Measurements from ENCODE around the gene ODF2. TPM values are rescaled to one million over a fixed set of nuclear protein-coding genes. Genes with fewer than 3 reads are reported as not detected.

The ODF2 gene
- total RNA-seq, 1 experiment from 2014 or later, result 80.6 TPM

- intact Hi-C loops (cut with micrococcal nuclease; ENCODE audit: unreplicated experiment), result no loop called here
- peak; percentile 26 for DNase-seq (ENCODE audit: low spot score)
- BruUV-seq (replicated peaks), result no TSS peak
- TF ChIP-seq CTCF (conservative IDR thresholded peaks at IDR 0.05; ENCODE audit: low read depth, low read length) (no peak), EZH2 (IDR thresholded peaks at IDR 0.05; ENCODE audit: borderline replicate concordance, low read depth, low read length, poor library complexity, severe bottlenecking) (no peak)
- Histone ChIP-seq H3K4me3 (ENCODE audit: low read depth, low read length, poor library complexity, severe bottlenecking) (no peak overlapping the region), H3K27ac (ENCODE audit: low read depth, low read length, poor library complexity, severe bottlenecking) (no peak overlapping the region), H3K9me3 (ENCODE audit: low read depth, low read length, poor library complexity, severe bottlenecking) (no peaks in the 10 kb centered on the region), H3K36me3 (ENCODE audit: insufficient read depth, low read length, poor library complexity, severe bottlenecking) (peaks cover 72% of the 10 kb centered on the region), H3K27me3 (replicated peaks; ENCODE audit: insufficient read depth, low read depth, low read length, poor library complexity) (no peaks in the 10 kb centered on the region), H3K4me1 (ENCODE audit: insufficient read depth, low read length, poor library complexity, severe bottlenecking) (no peaks in the 10 kb centered on the region)
- ChIA-PET CTCF (no interaction called here), POLR2A (ENCODE audit: low non-redundant PET) (no interaction called here)
Measured at GRCh38 chr9:128494108-128494745, 38.4 kb downstream of the ODF2 start.

GRCh38 chr9:128494746-128495129, 38.9 kb downstream of the ODF2 start:
- no peaks in the 10 kb centered on the region for H3K9me3 ChIP-seq (ENCODE audit: low read depth, low read length, poor library complexity, severe bottlenecking)
- no peaks in the 10 kb centered on the region for H3K4me1 ChIP-seq (ENCODE audit: insufficient read depth, low read length, poor library complexity, severe bottlenecking)
- peaks cover 71% of the 10 kb centered on the region for H3K36me3 ChIP-seq (ENCODE audit: insufficient read depth, low read length, poor library complexity, severe bottlenecking)
- no TSS peak for BruUV-seq (replicated peaks)
- H3K27ac ChIP-seq (ENCODE audit: low read depth, low read length, poor library complexity, severe bottlenecking), result no peak overlapping the region
- H3K27me3 ChIP-seq (replicated peaks; ENCODE audit: insufficient read depth, low read depth, low read length, poor library complexity), result no peaks in the 10 kb centered on the region
- CTCF ChIA-PET, result no interaction called here
- no peak for TF ChIP-seq CTCF (conservative IDR thresholded peaks at IDR 0.05; ENCODE audit: low read depth, low read length)
- no peak for TF ChIP-seq EZH2 (IDR thresholded peaks at IDR 0.05; ENCODE audit: borderline replicate concordance, low read depth, low read length, poor library complexity, severe bottlenecking)
- H3K4me3 ChIP-seq (ENCODE audit: low read depth, low read length, poor library complexity, severe bottlenecking), result no peak overlapping the region
- intact Hi-C loops (cut with micrococcal nuclease; ENCODE audit: unreplicated experiment), result no loop called here
- POLR2A ChIA-PET (ENCODE audit: low non-redundant PET), result no interaction called here
- DNase-seq (ENCODE audit: low spot score), result no peak

GRCh38 chr9:128495296-128495695, 39.5 kb downstream of the ODF2 start:
- Histone ChIP-seq H3K27me3 (replicated peaks; ENCODE audit: insufficient read depth, low read depth, low read length, poor library complexity) (no peaks in the 10 kb centered on the region), H3K4me3 (ENCODE audit: low read depth, low read length, poor library complexity, severe bottlenecking) (no peak overlapping the region), H3K9me3 (ENCODE audit: low read depth, low read length, poor library complexity, severe bottlenecking) (no peaks in the 10 kb centered on the region), H3K27ac (ENCODE audit: low read depth, low read length, poor library complexity, severe bottlenecking) (no peak overlapping the region), H3K4me1 (ENCODE audit: insufficient read depth, low read length, poor library complexity, severe bottlenecking) (no peaks in the 10 kb centered on the region), H3K36me3 (ENCODE audit: insufficient read depth, low read length, poor library complexity, severe bottlenecking) (peaks cover 75% of the 10 kb centered on the region)
- TF ChIP-seq EZH2 (IDR thresholded peaks at IDR 0.05; ENCODE audit: borderline replicate concordance, low read depth, low read length, poor library complexity, severe bottlenecking) (no peak), CTCF (conservative IDR thresholded peaks at IDR 0.05; ENCODE audit: low read depth, low read length) (no peak)
- no peak for DNase-seq (ENCODE audit: low spot score)
- intact Hi-C loops (cut with micrococcal nuclease; ENCODE audit: unreplicated experiment), result no loop called here
- ChIA-PET CTCF (no interaction called here), POLR2A (ENCODE audit: low non-redundant PET) (no interaction called here)
- BruUV-seq (replicated peaks), result TSS peak; percentile 22
